Glutamatergic neuron (in vitro differentiated cells): ENCODE results near the gene LRRC7. TPM values are rescaled to one million over a fixed set of nuclear protein-coding genes. Genes with fewer than 3 reads are reported as not detected.

ENCODE experiments used
- DNase-seq: peaks from one replicate; pipeline ENCODE4 v3.0.0; 2022
- H3K27ac Mint-ChIP-seq: one replicate; pipeline ENCODE4 v1.8.0; 2020; ENCODE audit warnings: mild to moderate bottlenecking, mixed read lengths, inconsistent platforms; ENCODE audit not compliant: unreplicated experiment
- H3K27me3 Mint-ChIP-seq: one replicate; pipeline ENCODE4 v1.8.0; 2020; ENCODE audit warnings: mild to moderate bottlenecking, moderate library complexity, mixed read lengths, inconsistent platforms; ENCODE audit not compliant: unreplicated experiment
- H3K36me3 Mint-ChIP-seq: one replicate; pipeline ENCODE4 v1.8.0; 2020; ENCODE audit warnings: mild to moderate bottlenecking, mixed read lengths, inconsistent platforms; ENCODE audit not compliant: unreplicated experiment
- H3K4me1 Mint-ChIP-seq: one replicate; pipeline ENCODE4 v1.8.0; 2020; ENCODE audit warnings: mild to moderate bottlenecking, low read depth, mixed read lengths, inconsistent platforms; ENCODE audit not compliant: unreplicated experiment
- H3K4me3 Mint-ChIP-seq: one replicate; pipeline ENCODE4 v1.8.0; 2020; ENCODE audit warnings: mild to moderate bottlenecking, mixed read lengths, inconsistent platforms; ENCODE audit not compliant: unreplicated experiment
- H3K9me3 Mint-ChIP-seq: one replicate; pipeline ENCODE4 v1.8.0; 2020; ENCODE audit warnings: mild to moderate bottlenecking, moderate library complexity, mixed read lengths, inconsistent platforms; ENCODE audit not compliant: unreplicated experiment
- CTCF ChIP-seq: fragments of 200-600 bp; sonication (generic); IDR thresholded peaks from one replicate; pipeline ENCODE4 v1.5.0; 2021; ENCODE audit not compliant: partially characterized antibody, unreplicated experiment
- total RNA-seq: library from RNA; stranded (reverse); fragmentation: NEBNext Ultra II Directional; extraction: Animal tissue kit (Norgen Biotek cat#: 25700); gene quantifications from one replicate; pipeline ENCODE4 v1.2.1, GENCODE V29; 2021; ENCODE audit not compliant: unreplicated experiment

LRRC7 gene
- total RNA-seq, 1 donor from 2014 or later = 19.1 TPM

- Mint-ChIP-seq H3K27me3 (no peaks in the 10 kb centered on the region), H3K36me3 (no peaks in the 10 kb centered on the region), H3K27ac (no peak overlapping the region), H3K9me3 (no peaks in the 10 kb centered on the region), H3K4me1 (no peaks in the 10 kb centered on the region), H3K4me3 (no peak overlapping the region)
- DNase-seq = no peak
- no peak for TF ChIP-seq CTCF
Measured at GRCh38 chr1:69755647-69756046, 187.9 kb downstream of the LRRC7 start.

- Mint-ChIP-seq H3K4me3 (no peak overlapping the region), H3K27me3 (no peaks in the 10 kb centered on the region), H3K4me1 (no peaks in the 10 kb centered on the region), H3K27ac (no peak overlapping the region), H3K36me3 (no peaks in the 10 kb centered on the region), H3K9me3 (no peaks in the 10 kb centered on the region)
- DNase-seq = no peak
- no peak for TF ChIP-seq CTCF
Measured at GRCh38 chr1:69765951-69766350, 198.2 kb downstream of the LRRC7 start.

- TF ChIP-seq CTCF = no peak
- H3K36me3 Mint-ChIP-seq = no peaks in the 10 kb centered on the region
- no peak overlapping the region for H3K4me3 Mint-ChIP-seq
- H3K27ac Mint-ChIP-seq = no peak overlapping the region
- no peaks in the 10 kb centered on the region for H3K27me3 Mint-ChIP-seq
- DNase-seq = no peak
- no peaks in the 10 kb centered on the region for H3K9me3 Mint-ChIP-seq
- no peaks in the 10 kb centered on the region for H3K4me1 Mint-ChIP-seq
Measured at GRCh38 chr1:69766431-69767180, 198.9 kb downstream of the LRRC7 start.

- DNase-seq = no peak
- Mint-ChIP-seq H3K4me3 (no peak overlapping the region), H3K27ac (no peak overlapping the region), H3K4me1 (no peaks in the 10 kb centered on the region), H3K9me3 (no peaks in the 10 kb centered on the region), H3K36me3 (no peaks in the 10 kb centered on the region), H3K27me3 (no peaks in the 10 kb centered on the region)
- no peak for TF ChIP-seq CTCF
Measured at GRCh38 chr1:69776555-69776954, 208.8 kb downstream of the LRRC7 start.

GRCh38 chr1:69777423-69777822, 209.7 kb downstream of the LRRC7 start:
- no peak for DNase-seq
- Mint-ChIP-seq H3K27ac (no peak overlapping the region), H3K36me3 (no peaks in the 10 kb centered on the region)

More at GRCh38 chr1:69777423-69777822, 209.7 kb downstream of the LRRC7 start:
- H3K9me3 Mint-ChIP-seq = peaks cover 1% of the 10 kb centered on the region
- H3K4me1 Mint-ChIP-seq = no peaks in the 10 kb centered on the region
- TF ChIP-seq CTCF = no peak
- H3K27me3 Mint-ChIP-seq = no peaks in the 10 kb centered on the region
- no peak overlapping the region for H3K4me3 Mint-ChIP-seq
